ENCODE results near the gene DCAKD.

GRCh38 chr17:45048795-45049563, 2.5 kb downstream of the DCAKD start:
- no peak for TF ChIP-seq POLR2AphosphoS5 (IDR thresholded peaks at IDR 0.05; ENCODE audit: borderline replicate concordance, low read depth, low read length)
- TF ChIP-seq EZH2 (IDR thresholded peaks at IDR 0.05): no peak
- TF ChIP-seq FOXP2 (optimal IDR thresholded peaks at IDR 0.05; ENCODE audit: control extremely low read depth, extremely low read length, insufficient read depth): no peak
